ENCODE results near the gene FAM161B.

FAM161B gene

DNA sequence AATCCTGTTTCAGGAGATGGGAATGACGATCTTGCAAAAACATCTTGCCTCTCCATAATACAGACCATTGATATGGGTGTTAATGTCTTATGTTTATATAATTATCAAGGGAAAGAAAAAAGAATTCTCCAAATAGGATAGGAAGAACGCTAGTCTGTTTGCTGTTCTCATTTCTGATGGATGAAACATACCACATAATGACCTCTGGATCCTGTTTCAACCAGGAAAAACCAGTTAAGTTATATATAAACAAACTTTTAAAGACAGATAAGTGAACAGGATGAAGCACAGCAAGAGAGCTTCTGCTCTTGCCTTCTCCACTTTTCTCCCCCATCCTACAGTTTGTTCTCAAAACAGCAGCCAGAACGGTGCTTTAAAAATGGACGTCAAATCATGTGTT, 28.0 kb upstream of the FAM161B start:
- no peak overlapping the region for H3K4me3 ChIP-seq (ENCODE audit: low read depth, low read length)
- no peaks in the 10 kb centered on the region for H3K9me3 ChIP-seq (ENCODE audit: control insufficient read depth, insufficient read depth, low read length)
- no peaks in the 10 kb centered on the region for H3K4me1 ChIP-seq (ENCODE audit: control insufficient read depth, insufficient read depth, low read length)
- no peak overlapping the region for H3K9ac ChIP-seq (ENCODE audit: low read depth, low read length)
- no peak overlapping the region for H3K27ac ChIP-seq (ENCODE audit: low read depth, low read length)
- H3K27me3 ChIP-seq (ENCODE audit: control insufficient read depth, insufficient read depth, low read length): no peaks in the 10 kb centered on the region
- peaks cover 8% of the 10 kb centered on the region; the same call in 1 of the 2 replicates for H3K36me3 ChIP-seq (ENCODE audit: control insufficient read depth, insufficient read depth, low read length)

DNA sequence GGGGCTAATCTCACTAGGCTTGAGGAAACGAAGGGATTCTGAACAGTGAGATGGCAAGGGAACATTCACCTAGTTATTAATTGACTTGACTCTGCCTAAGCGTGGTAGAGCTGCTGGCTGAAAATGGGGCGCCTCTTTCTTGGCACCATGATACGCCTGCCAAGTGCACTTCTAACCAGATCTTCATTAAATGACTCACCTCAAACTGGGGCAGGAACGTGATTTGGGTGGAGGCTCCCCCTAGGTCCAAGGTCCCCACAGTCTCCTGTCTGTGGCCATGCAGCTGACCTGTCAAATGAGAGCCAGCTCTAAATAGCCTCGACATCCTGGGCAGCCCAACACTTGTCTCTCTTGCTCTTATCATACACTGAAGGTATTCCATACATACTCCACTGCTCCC, 26.2 kb upstream of the FAM161B start:
- H3K27me3 ChIP-seq (ENCODE audit: control insufficient read depth, insufficient read depth, low read length): no peaks in the 10 kb centered on the region
- no peaks in the 10 kb centered on the region for H3K4me1 ChIP-seq (ENCODE audit: control insufficient read depth, insufficient read depth, low read length)
- no peak overlapping the region for H3K4me3 ChIP-seq (ENCODE audit: low read depth, low read length)
- no peaks in the 10 kb centered on the region for H3K9me3 ChIP-seq (ENCODE audit: control insufficient read depth, insufficient read depth, low read length)
- H3K36me3 ChIP-seq (ENCODE audit: control insufficient read depth, insufficient read depth, low read length): peaks cover 10% of the 10 kb centered on the region; the same call in 1 of the 2 replicates
- H3K27ac ChIP-seq (ENCODE audit: low read depth, low read length): no peak overlapping the region
- H3K9ac ChIP-seq (ENCODE audit: low read depth, low read length): no peak overlapping the region

DNA sequence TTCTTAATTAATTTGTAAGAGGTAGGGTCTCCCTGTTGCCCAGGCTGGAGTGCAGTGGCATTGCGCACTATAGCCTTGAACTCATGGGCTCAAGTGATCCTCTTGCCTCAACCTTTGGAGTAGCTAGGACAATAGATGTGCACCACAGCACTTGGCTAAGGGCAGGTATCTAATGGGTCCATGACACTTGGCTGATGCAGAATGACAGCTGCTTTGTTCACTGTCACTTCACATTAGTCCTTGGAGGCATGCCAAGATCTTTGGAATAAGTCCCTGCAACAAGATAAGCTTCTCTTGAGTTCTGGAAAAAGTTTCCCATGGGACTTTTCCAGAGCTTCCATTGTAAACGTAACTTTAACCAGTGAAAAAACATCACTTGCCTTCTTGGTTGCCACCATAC, 23.6 kb upstream of the FAM161B start:
- peaks cover 22% of the 10 kb centered on the region for H3K36me3 ChIP-seq (ENCODE audit: control insufficient read depth, insufficient read depth, low read length)
- no peaks in the 10 kb centered on the region for H3K9me3 ChIP-seq (ENCODE audit: control insufficient read depth, insufficient read depth, low read length)
- H3K4me1 ChIP-seq (ENCODE audit: control insufficient read depth, insufficient read depth, low read length): no peaks in the 10 kb centered on the region
- H3K27ac ChIP-seq (ENCODE audit: low read depth, low read length): no peak overlapping the region
- H3K9ac ChIP-seq (ENCODE audit: low read depth, low read length): no peak overlapping the region
- H3K27me3 ChIP-seq (ENCODE audit: control insufficient read depth, insufficient read depth, low read length): no peaks in the 10 kb centered on the region
- no peak overlapping the region for H3K4me3 ChIP-seq (ENCODE audit: low read depth, low read length)

DNA sequence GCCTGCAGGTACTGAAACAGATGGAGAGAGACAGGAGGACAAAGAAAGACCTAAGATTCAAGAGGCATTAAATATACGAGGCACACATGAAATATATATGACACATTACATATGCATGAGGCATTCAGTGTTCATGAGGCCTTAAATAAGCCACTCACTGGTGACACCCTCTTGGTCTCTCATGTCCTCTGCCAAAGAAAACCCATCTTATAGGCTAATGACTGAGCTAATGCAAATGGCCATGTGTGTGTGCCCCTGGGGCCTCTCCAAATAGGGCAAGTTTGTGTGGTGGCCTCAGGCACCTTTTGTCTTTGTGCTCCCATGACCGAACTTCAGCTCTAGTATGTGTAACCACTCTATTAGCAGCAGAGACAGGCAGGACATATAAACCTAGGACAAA, 19.0 kb upstream of the FAM161B start:
- H3K9me3 ChIP-seq (ENCODE audit: control insufficient read depth, insufficient read depth, low read length): no peaks in the 10 kb centered on the region
- H3K27ac ChIP-seq (ENCODE audit: low read depth, low read length): no peak overlapping the region
- no peaks in the 10 kb centered on the region for H3K27me3 ChIP-seq (ENCODE audit: control insufficient read depth, insufficient read depth, low read length)
- no peak overlapping the region for H3K4me3 ChIP-seq (ENCODE audit: low read depth, low read length)
- no peaks in the 10 kb centered on the region for H3K4me1 ChIP-seq (ENCODE audit: control insufficient read depth, insufficient read depth, low read length)
- peaks cover 29% of the 10 kb centered on the region for H3K36me3 ChIP-seq (ENCODE audit: control insufficient read depth, insufficient read depth, low read length)
- H3K9ac ChIP-seq (ENCODE audit: low read depth, low read length): no peak overlapping the region

DNA sequence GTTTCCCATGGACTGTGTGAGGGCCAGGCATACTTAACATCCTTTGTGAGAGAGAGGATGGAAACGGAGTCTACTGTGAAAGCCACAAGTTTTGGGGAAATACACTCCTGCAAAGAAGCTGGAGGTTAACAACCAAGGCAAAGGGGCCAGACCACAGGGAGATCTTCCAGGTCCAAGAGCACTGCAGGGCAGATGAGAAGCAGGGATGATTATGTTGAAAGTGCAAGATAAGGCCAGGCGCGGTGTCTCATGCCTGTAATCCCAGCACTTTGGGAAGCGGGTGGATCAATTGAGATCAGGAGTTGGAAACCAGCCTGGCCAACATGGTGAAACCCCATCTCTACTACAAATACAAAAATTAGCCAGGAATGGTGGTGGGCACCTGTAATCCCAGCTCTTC, 15.3 kb upstream of the FAM161B start:
- H3K9me3 ChIP-seq (ENCODE audit: control insufficient read depth, insufficient read depth, low read length): no peaks in the 10 kb centered on the region
- H3K9ac ChIP-seq (ENCODE audit: low read depth, low read length): no peak overlapping the region
- H3K4me1 ChIP-seq (ENCODE audit: control insufficient read depth, insufficient read depth, low read length): no peaks in the 10 kb centered on the region
- H3K27ac ChIP-seq (ENCODE audit: low read depth, low read length): no peak overlapping the region
- H3K4me3 ChIP-seq (ENCODE audit: low read depth, low read length): no peak overlapping the region
- no peaks in the 10 kb centered on the region for H3K27me3 ChIP-seq (ENCODE audit: control insufficient read depth, insufficient read depth, low read length)
- peaks cover 55% of the 10 kb centered on the region for H3K36me3 ChIP-seq (ENCODE audit: control insufficient read depth, insufficient read depth, low read length)

DNA sequence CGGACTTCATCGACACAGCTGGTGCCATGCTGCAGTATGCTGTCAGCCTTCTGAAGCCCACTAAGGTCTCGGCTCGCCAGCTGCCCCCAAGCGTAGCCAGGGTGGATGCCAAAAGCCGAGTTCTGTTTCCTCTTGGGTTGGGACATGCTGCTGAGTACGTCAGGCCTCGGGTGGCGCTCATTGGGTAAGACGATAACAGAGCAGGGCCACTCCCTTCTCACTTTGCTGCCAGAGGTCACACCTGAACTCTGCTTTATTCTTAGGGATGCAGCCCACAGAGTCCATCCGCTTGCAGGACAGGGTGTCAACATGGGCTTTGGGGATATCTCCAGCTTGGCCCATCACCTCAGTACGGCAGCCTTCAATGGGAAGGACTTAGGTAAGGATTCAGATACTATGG, 11.3 kb upstream of the FAM161B start:
- H3K36me3 ChIP-seq (ENCODE audit: control insufficient read depth, insufficient read depth, low read length): peaks cover 64% of the 10 kb centered on the region
- H3K4me3 ChIP-seq (ENCODE audit: low read depth, low read length): no peak overlapping the region

DNA sequence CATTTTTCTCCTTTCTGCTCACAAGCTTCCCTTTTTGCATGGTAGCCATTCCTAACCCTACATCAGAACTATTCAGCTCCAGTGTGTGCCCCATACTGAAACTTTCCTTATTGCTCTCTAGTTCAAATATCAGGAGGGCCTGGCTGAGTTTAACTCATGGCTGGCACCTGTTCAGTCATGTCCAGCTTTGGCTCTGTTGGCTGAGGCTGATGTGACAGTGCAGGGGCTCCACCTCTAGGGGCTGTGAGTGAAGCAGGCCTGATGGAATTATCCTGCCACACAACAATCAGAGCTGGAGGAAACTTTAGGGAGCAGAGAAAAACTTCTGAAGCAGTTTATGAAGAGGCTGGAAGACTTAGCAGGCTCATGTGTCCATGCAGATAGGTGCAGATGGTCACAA, 8.7 kb upstream of the FAM161B start:
- no peaks in the 10 kb centered on the region for H3K27me3 ChIP-seq (ENCODE audit: control insufficient read depth, insufficient read depth, low read length)
- H3K9ac ChIP-seq (ENCODE audit: low read depth, low read length): no peak overlapping the region
- H3K9me3 ChIP-seq (ENCODE audit: control insufficient read depth, insufficient read depth, low read length): no peaks in the 10 kb centered on the region
- no peaks in the 10 kb centered on the region for H3K4me1 ChIP-seq (ENCODE audit: control insufficient read depth, insufficient read depth, low read length)
- H3K27ac ChIP-seq (ENCODE audit: low read depth, low read length): no peak overlapping the region
- no peak overlapping the region for H3K4me3 ChIP-seq (ENCODE audit: low read depth, low read length)
- peaks cover 70% of the 10 kb centered on the region for H3K36me3 ChIP-seq (ENCODE audit: control insufficient read depth, insufficient read depth, low read length)

More for the DNA sequence above, 11.3 kb upstream of the FAM161B start:
- Histone ChIP-seq H3K9me3 (ENCODE audit: control insufficient read depth, insufficient read depth, low read length) (no peaks in the 10 kb centered on the region), H3K27me3 (ENCODE audit: control insufficient read depth, insufficient read depth, low read length) (no peaks in the 10 kb centered on the region), H3K27ac (ENCODE audit: low read depth, low read length) (no peak overlapping the region), H3K4me1 (ENCODE audit: control insufficient read depth, insufficient read depth, low read length) (no peaks in the 10 kb centered on the region), H3K9ac (ENCODE audit: low read depth, low read length) (no peak overlapping the region)

DNA sequence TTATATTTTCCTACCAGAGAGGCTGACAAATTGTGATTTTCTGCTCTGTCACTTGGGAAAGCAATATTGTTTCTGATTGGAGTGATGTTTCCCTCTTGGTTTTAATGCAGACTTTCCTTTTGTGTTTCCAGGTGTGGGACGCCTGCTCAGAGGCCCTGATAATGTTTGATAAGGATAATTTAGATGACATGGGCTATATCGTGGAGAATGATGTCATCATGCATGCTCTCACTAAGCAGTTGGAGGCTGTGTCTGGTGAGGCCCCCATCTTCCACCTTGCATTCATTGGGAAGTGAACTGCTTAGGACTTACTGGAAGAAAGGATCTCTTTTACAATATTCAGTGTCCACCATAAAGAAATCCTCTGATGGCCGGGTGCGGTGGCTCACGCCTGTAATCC, 5.8 kb upstream of the FAM161B start:
- Histone ChIP-seq H3K9me3 (ENCODE audit: control insufficient read depth, insufficient read depth, low read length) (no peaks in the 10 kb centered on the region), H3K27me3 (ENCODE audit: control insufficient read depth, insufficient read depth, low read length) (no peaks in the 10 kb centered on the region), H3K4me3 (ENCODE audit: low read depth, low read length) (no peak overlapping the region), H3K9ac (ENCODE audit: low read depth, low read length) (no peak overlapping the region), H3K27ac (ENCODE audit: low read depth, low read length) (no peak overlapping the region), H3K4me1 (ENCODE audit: control insufficient read depth, insufficient read depth, low read length) (no peaks in the 10 kb centered on the region), H3K36me3 (ENCODE audit: control insufficient read depth, insufficient read depth, low read length) (peaks cover 46% of the 10 kb centered on the region)

DNA sequence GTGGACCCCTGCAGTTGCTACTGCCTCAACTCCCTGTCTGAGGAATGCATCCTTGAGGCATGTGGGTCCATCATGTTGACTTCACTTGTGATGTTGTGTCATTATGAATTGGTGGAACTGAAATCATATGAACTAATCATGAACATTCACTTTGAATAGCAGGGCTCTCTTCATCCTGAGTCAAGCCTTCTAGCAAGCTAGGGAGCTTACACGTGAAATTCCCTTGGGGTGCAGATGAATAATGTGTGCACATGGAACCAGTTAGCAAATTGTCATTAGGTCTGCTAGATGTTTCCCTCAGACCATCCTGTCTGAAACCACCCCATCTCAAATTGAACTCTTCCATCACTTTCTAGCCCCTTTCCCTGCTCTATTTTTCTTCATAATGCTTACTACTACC, 3.8 kb upstream of the FAM161B start:
- peaks cover 31% of the 10 kb centered on the region for H3K36me3 ChIP-seq (ENCODE audit: control insufficient read depth, insufficient read depth, low read length)
- H3K9me3 ChIP-seq (ENCODE audit: control insufficient read depth, insufficient read depth, low read length): no peaks in the 10 kb centered on the region
- no peak overlapping the region for H3K9ac ChIP-seq (ENCODE audit: low read depth, low read length)
- no peaks in the 10 kb centered on the region for H3K27me3 ChIP-seq (ENCODE audit: control insufficient read depth, insufficient read depth, low read length)
- no peaks in the 10 kb centered on the region for H3K4me1 ChIP-seq (ENCODE audit: control insufficient read depth, insufficient read depth, low read length)
- no peak overlapping the region for H3K27ac ChIP-seq (ENCODE audit: low read depth, low read length)
- no peak overlapping the region for H3K4me3 ChIP-seq (ENCODE audit: low read depth, low read length)

DNA sequence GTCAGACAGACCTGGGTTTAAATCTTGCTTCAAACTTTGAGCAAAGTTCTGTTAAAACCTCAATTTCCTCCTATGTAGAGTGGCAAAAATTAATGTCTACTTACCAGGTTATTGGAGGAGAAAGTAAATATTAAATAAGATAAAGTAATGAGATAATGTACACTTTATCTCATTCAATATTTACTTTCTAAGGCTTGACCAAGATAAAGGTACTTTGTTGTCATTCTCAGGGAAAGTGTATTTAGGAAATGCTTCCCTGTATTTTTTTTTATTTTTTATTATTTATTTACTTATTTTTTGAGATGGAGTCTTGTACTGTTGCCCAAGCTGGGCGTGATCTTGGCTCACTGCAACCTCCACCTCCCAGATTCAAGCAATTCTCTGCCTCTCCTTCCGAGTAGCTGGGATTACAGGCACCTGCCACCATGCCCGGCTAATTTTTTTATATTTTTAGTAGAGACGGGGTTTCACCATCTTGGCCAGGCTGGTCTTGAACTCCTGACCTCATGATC, 4.7 kb downstream of the FAM161B start:
- H3K36me3 ChIP-seq (ENCODE audit: control insufficient read depth, insufficient read depth, low read length): no peaks in the 10 kb centered on the region
- no peak overlapping the region for H3K9ac ChIP-seq (ENCODE audit: low read depth, low read length)
- H3K4me1 ChIP-seq (ENCODE audit: control insufficient read depth, insufficient read depth, low read length): no peaks in the 10 kb centered on the region
- no peak overlapping the region for H3K27ac ChIP-seq (ENCODE audit: low read depth, low read length)
- H3K9me3 ChIP-seq (ENCODE audit: control insufficient read depth, insufficient read depth, low read length): no peaks in the 10 kb centered on the region
- H3K27me3 ChIP-seq (ENCODE audit: control insufficient read depth, insufficient read depth, low read length): no peaks in the 10 kb centered on the region
- no peak overlapping the region for H3K4me3 ChIP-seq (ENCODE audit: low read depth, low read length)

DNA sequence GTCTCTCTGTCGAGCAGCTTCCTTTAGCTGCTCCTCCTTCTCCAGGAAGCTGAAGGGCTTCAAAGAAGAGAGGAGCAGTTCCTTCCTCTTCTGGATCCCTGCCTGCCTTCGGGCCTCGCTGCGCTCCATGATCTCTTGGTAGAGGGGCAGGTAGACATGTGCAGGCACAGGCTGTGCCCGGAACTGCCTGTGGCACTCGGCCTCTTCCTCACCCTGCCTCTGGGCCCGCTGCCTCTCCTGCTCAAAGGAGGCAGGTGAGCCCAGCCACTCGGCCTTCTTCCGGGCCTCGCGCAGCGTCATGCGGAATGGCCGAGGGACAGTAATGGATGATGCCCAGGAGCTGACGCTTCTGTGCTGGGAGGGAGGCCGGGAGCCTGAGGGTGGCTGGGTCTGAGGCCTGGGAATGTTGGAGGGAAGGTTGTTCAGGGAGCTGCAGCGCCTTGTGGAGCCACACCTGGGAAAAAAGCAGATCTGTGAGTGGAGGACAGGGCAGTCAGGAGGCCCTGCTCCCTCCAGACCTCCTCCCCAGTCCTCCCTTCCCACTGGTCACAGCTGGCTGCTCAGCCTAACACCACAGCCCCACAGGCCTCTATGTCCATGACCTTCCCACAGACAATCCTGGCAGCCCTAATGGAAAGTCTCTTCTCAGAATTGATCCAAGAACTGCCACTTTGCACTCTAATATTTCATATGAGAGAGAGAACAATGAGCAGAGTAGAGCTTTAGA, 5.3 kb downstream of the FAM161B start:
- no peaks in the 10 kb centered on the region for H3K9me3 ChIP-seq (ENCODE audit: control insufficient read depth, insufficient read depth, low read length)
- no peak overlapping the region for H3K4me3 ChIP-seq (ENCODE audit: low read depth, low read length)
- H3K36me3 ChIP-seq (ENCODE audit: control insufficient read depth, insufficient read depth, low read length): no peaks in the 10 kb centered on the region
- no peak overlapping the region for H3K27ac ChIP-seq (ENCODE audit: low read depth, low read length)
- H3K4me1 ChIP-seq (ENCODE audit: control insufficient read depth, insufficient read depth, low read length): no peaks in the 10 kb centered on the region
- no peak overlapping the region for H3K9ac ChIP-seq (ENCODE audit: low read depth, low read length)
- H3K27me3 ChIP-seq (ENCODE audit: control insufficient read depth, insufficient read depth, low read length): no peaks in the 10 kb centered on the region
